Parathyroid adenoma (tissue), 2 donors: ENCODE measurements around the gene ACAD8.

Experiments
- H2AFZ ChIP-seq: fragments of 300-600 bp; sonication (generic); one replicate; pipeline ENCODE4 v1.7.0; 2017; ENCODE audit warnings: antibody characterized with exemption, mild to moderate bottlenecking
- H3K27ac ChIP-seq: fragments of 300-600 bp; sonication (generic); one replicate; pipeline ENCODE4 v1.7.0; 2017
- H3K27me3 ChIP-seq: fragments of 300-600 bp; sonication (generic); one replicate; pipeline ENCODE4 v1.7.0; 2017; ENCODE audit warnings: low read length; ENCODE audit not compliant: control insufficient read depth, insufficient read depth
- H3K36me3 ChIP-seq: fragments of 300-600 bp; sonication (generic); one replicate; pipeline ENCODE4 v1.7.0; 2017; ENCODE audit warnings: low read length; ENCODE audit not compliant: control insufficient read depth, insufficient read depth
- H3K4me1 ChIP-seq: fragments of 300-600 bp; sonication (generic); one replicate; pipeline ENCODE4 v1.7.0; 2017; ENCODE audit warnings: control low read depth
- H3K4me2 ChIP-seq: fragments of 300-600 bp; sonication (generic); one replicate; pipeline ENCODE4 v1.7.0; 2017; ENCODE audit warnings: low read length
- H3K4me3 ChIP-seq: fragments of 300-600 bp; sonication (generic); one replicate; pipeline ENCODE4 v1.7.0; 2017; ENCODE audit warnings: low read depth, low read length
- H3K79me2 ChIP-seq: fragments of 300-600 bp; sonication (generic); one replicate; pipeline ENCODE4 v1.7.0; 2017; ENCODE audit warnings: control low read depth
- H3K9ac ChIP-seq: fragments of 300-600 bp; sonication (generic); one replicate; pipeline ENCODE4 v1.7.0; 2017; ENCODE audit warnings: mild to moderate bottlenecking
- H3K9me3 ChIP-seq: fragments of 300-600 bp; sonication (generic); one replicate; pipeline ENCODE4 v1.7.0; 2017; ENCODE audit warnings: low read length; ENCODE audit not compliant: control insufficient read depth
- CTCF ChIP-seq: fragments of 300-600 bp; sonication (generic); IDR thresholded peaks from one replicate; pipeline ENCODE4 v1.7.0; 2017; ENCODE audit warnings: antibody characterized with exemption, mild to moderate bottlenecking
- donor health status: primary hyperparathyroidism.

The ACAD8 gene

GRCh38 chr11:134215836-134216235, 37.5 kb upstream of the ACAD8 start:
- no peaks in the 10 kb centered on the region for H3K36me3 ChIP-seq
- no peak overlapping the region for H3K4me2 ChIP-seq
- no peak overlapping the region for H3K9ac ChIP-seq
- H3K4me3 ChIP-seq = no peak overlapping the region
- H3K79me2 ChIP-seq = no peaks in the 10 kb centered on the region
- TF ChIP-seq CTCF = no peak
- H3K27me3 ChIP-seq = no peaks in the 10 kb centered on the region
- H2AFZ ChIP-seq = no peak overlapping the region
- no peaks in the 10 kb centered on the region for H3K4me1 ChIP-seq
- no peaks in the 10 kb centered on the region for H3K9me3 ChIP-seq
- no peak overlapping the region for H3K27ac ChIP-seq

- Histone ChIP-seq H3K4me2 (no peak overlapping the region), H3K27me3 (no peaks in the 10 kb centered on the region), H3K9ac (no peak overlapping the region), H3K36me3 (no peaks in the 10 kb centered on the region), H3K79me2 (no peaks in the 10 kb centered on the region), H3K4me3 (no peak overlapping the region), H3K27ac (no peak overlapping the region), H3K9me3 (no peaks in the 10 kb centered on the region), H2AFZ (no peak overlapping the region), H3K4me1 (no peaks in the 10 kb centered on the region)
- no peak for TF ChIP-seq CTCF
Observed at GRCh38 chr11:134216816-134217215, 36.6 kb upstream of the ACAD8 start.

GRCh38 chr11:134223121-134223520, 30.2 kb upstream of the ACAD8 start:
- H3K27me3 ChIP-seq = no peaks in the 10 kb centered on the region
- no peaks in the 10 kb centered on the region for H3K9me3 ChIP-seq
- H3K4me3 ChIP-seq = peak overlapping the region; percentile 83
- no peak overlapping the region for H3K9ac ChIP-seq
- H3K79me2 ChIP-seq = peaks cover 30% of the 10 kb centered on the region
- no peak for TF ChIP-seq CTCF
- no peaks in the 10 kb centered on the region for H3K36me3 ChIP-seq
- no peak overlapping the region for H2AFZ ChIP-seq
- no peak overlapping the region for H3K27ac ChIP-seq
- H3K4me2 ChIP-seq = peak overlapping the region; percentile 98
- peaks cover 3% of the 10 kb centered on the region for H3K4me1 ChIP-seq

GRCh38 chr11:134223836-134224709, 29.3 kb upstream of the ACAD8 start, which contains the start of the genes NCAPD3 and VPS26B:
TSS of gene NCAPD3 (minus strand) at chr11:134223967. CDS start at chr11:134223926, 41 bp downstream.
TSS of gene VPS26B (plus strand) at chr11:134224671. CDS start at chr11:134225123, 452 bp downstream.
- Histone ChIP-seq H2AFZ (peak within 1 kb of the TSS; percentile 95), H3K27ac (peak within 1 kb of the TSS; percentile 95), H3K4me3 (peak within 1 kb of the TSS; percentile 83), H3K4me2 (peak within 1 kb of the TSS; percentile 98), H3K79me2 (peaks cover 34% of the 10 kb centered on the region), H3K9ac (peak within 1 kb of the TSS; percentile 53), H3K9me3 (no peaks in the 10 kb centered on the region), H3K4me1 (peaks cover 3% of the 10 kb centered on the region), H3K27me3 (no peaks in the 10 kb centered on the region), H3K36me3 (no peaks in the 10 kb centered on the region)
- no peak for TF ChIP-seq CTCF
